ENCODE data around the gene PTGIS. TPM values are rescaled to one million over a fixed set of nuclear protein-coding genes. Genes with fewer than 3 reads are reported as not detected.

The PTGIS gene
- polyA plus RNA-seq, 1 donor (not counting 4 experiments of a cell fraction or from before 2014, with no cell fraction given) = not detected

GRCh38 chr20:49483018-49483695, 84.8 kb downstream of the PTGIS start:
- Histone ChIP-seq H3K9me3 (ENCODE audit: control insufficient read depth, low read depth, low read length) (no peaks in the 10 kb centered on the region), H3K4me2 (ENCODE audit: control insufficient read depth, extremely low read depth, insufficient read depth, low read depth, low read length) (no peak overlapping the region), H2AFZ (ENCODE audit: control insufficient read depth, low read length) (no peak overlapping the region), H3K4me3 (ENCODE audit: control insufficient read depth in 2 of 3, extremely low read depth in 1 of 3, insufficient read depth in 2 of 3, low read depth in 1 of 3, low read length in 3 of 3) (no peak overlapping the region), H3K36me3 (ENCODE audit: control insufficient read depth in 2 of 2, extremely low read depth in 1 of 2, insufficient read depth in 2 of 2, low read length in 2 of 2) (no peaks in the 10 kb centered on the region), H3K27ac (ENCODE audit: control insufficient read depth, insufficient read depth, low read length) (no peak overlapping the region), H3K9me1 (ENCODE audit: control insufficient read depth, extremely low read depth, insufficient read depth, low read length) (no peaks in the 10 kb centered on the region), H3K9ac (ENCODE audit: control insufficient read depth, extremely low read depth, insufficient read depth, low read length) (no peak overlapping the region), H4K20me1 (ENCODE audit: control insufficient read depth, extremely low read depth, insufficient read depth, low read length) (no peaks in the 10 kb centered on the region), H3K4me1 (ENCODE audit: control insufficient read depth, extremely low read depth, insufficient read depth, low read length) (peaks cover 3% of the 10 kb centered on the region), H3K27me3 (ENCODE audit: control insufficient read depth, extremely low read depth, insufficient read depth, low read length) (peaks cover 61% of the 10 kb centered on the region), H3K79me2 (ENCODE audit: control insufficient read depth, insufficient read depth, low read length) (no peaks in the 10 kb centered on the region)
- TF ChIP-seq CTCF (optimal IDR thresholded peaks at IDR 0.05 in 1 of 3, IDR thresholded peaks at IDR 0.05 in 1 of 3, conservative IDR thresholded peaks at IDR 0.05 in 1 of 3; ENCODE audit: extremely low read depth in 1 of 3, insufficient read depth in 2 of 3, low read length in 3 of 3) = no peak
- TF ChIP-seq EZH2 (IDR thresholded peaks at IDR 0.05; ENCODE audit: low read length) = peak; percentile 62
- no peak for FAIRE-seq
- dilution Hi-C loops (cut with MboI; ENCODE audit: extremely low pct_ligation_motif_present, low sequenced_read_pairs) = no loop called here
- DNase-seq (ENCODE audit: low read depth, low spot score) = no peak

GRCh38 chr20:49482621-49483017, 85.3 kb downstream of the PTGIS start, which contains the start of gene KCNB1:
KCNB1 (minus strand) TSS chr20:49482668; CDS start chr20:49482480, 188 bp downstream.
- dilution Hi-C loops (cut with MboI; ENCODE audit: extremely low pct_ligation_motif_present, low sequenced_read_pairs) = no loop called here
- H3K4me2 ChIP-seq (ENCODE audit: control insufficient read depth, extremely low read depth, insufficient read depth, low read depth, low read length) = no peak within 1 kb of the TSS
- no peaks in the 10 kb centered on the region for H4K20me1 ChIP-seq (ENCODE audit: control insufficient read depth, extremely low read depth, insufficient read depth, low read length)
- H3K4me1 ChIP-seq (ENCODE audit: control insufficient read depth, extremely low read depth, insufficient read depth, low read length) = peaks cover 3% of the 10 kb centered on the region
- DNase-seq (ENCODE audit: low read depth, low spot score) (no peak), FAIRE-seq (no peak)
- H3K79me2 ChIP-seq (ENCODE audit: control insufficient read depth, insufficient read depth, low read length) = no peaks in the 10 kb centered on the region
- H3K27ac ChIP-seq (ENCODE audit: control insufficient read depth, insufficient read depth, low read length) = no peak within 1 kb of the TSS
- no peaks in the 10 kb centered on the region for H3K36me3 ChIP-seq (ENCODE audit: control insufficient read depth in 2 of 2, extremely low read depth in 1 of 2, insufficient read depth in 2 of 2, low read length in 2 of 2)
- TF ChIP-seq CTCF (optimal IDR thresholded peaks at IDR 0.05 in 1 of 3, IDR thresholded peaks at IDR 0.05 in 1 of 3, conservative IDR thresholded peaks at IDR 0.05 in 1 of 3; ENCODE audit: extremely low read depth in 1 of 3, insufficient read depth in 2 of 3, low read length in 3 of 3) (no peak), EZH2 (IDR thresholded peaks at IDR 0.05; ENCODE audit: low read length) (peak; percentile 41)
- H3K27me3 ChIP-seq (ENCODE audit: control insufficient read depth, extremely low read depth, insufficient read depth, low read length) = peaks cover 62% of the 10 kb centered on the region
- no peak within 1 kb of the TSS for H2AFZ ChIP-seq (ENCODE audit: control insufficient read depth, low read length)
- no peak within 1 kb of the TSS for H3K4me3 ChIP-seq (ENCODE audit: control insufficient read depth in 2 of 3, extremely low read depth in 1 of 3, insufficient read depth in 2 of 3, low read depth in 1 of 3, low read length in 3 of 3)
- no peak within 1 kb of the TSS for H3K9ac ChIP-seq (ENCODE audit: control insufficient read depth, extremely low read depth, insufficient read depth, low read length)
- H3K9me3 ChIP-seq (ENCODE audit: control insufficient read depth, low read depth, low read length) = no peaks in the 10 kb centered on the region
- H3K9me1 ChIP-seq (ENCODE audit: control insufficient read depth, extremely low read depth, insufficient read depth, low read length) = no peaks in the 10 kb centered on the region

Data from keratinocyte (primary cell).